Spleen (tissue), 11 donors: ENCODE measurements around the gene C9orf78. TPM values are rescaled to one million over a fixed set of nuclear protein-coding genes. Genes with fewer than 3 reads are reported as not detected.

Experiments used
- DNase-seq: peaks from one replicate; pipeline ENCODE4 v3.0.0-alpha.2; 2020
- H3K27ac ChIP-seq, 8 donors: fragments of 200-600 bp; sonication (generic) in 7 of 8; 1 replicate in 4 of 8; 2 replicates in 4 of 8; pipeline versions ENCODE4 v1.5.0 to v1.8.0; 2016 to 2021; ENCODE audit warnings: inconsistent platforms in 4 of 8, mild to moderate bottlenecking in 4 of 8, moderate library complexity in 1 of 8
- H3K27me3 ChIP-seq, 7 donors: fragments of 200-600 bp; sonication (generic) in 6 of 7; replicated peaks in 1 of 7; 1 replicate in 4 of 7; 2 replicates in 3 of 7; pipeline versions ENCODE4 v1.5.0 to v1.8.0; 2016 to 2021; ENCODE audit warnings: inconsistent platforms in 3 of 7, mild to moderate bottlenecking in 1 of 7
- H3K36me3 ChIP-seq, 6 donors: fragments of 200-600 bp; sonication (generic) in 5 of 6; 1 replicate in 4 of 6; 2 replicates in 2 of 6; pipeline versions ENCODE4 v1.5.0 to v1.8.0; 2016 to 2021; ENCODE audit warnings: inconsistent platforms in 2 of 6
- H3K4me1 ChIP-seq, 6 donors: fragments of 200-600 bp; sonication (generic) in 5 of 6; 1 replicate in 3 of 6; 2 replicates in 3 of 6; pipeline versions ENCODE4 v1.5.0 to v1.8.0; 2016 to 2021; ENCODE audit warnings: inconsistent platforms in 3 of 6
- H3K4me3 ChIP-seq, 8 donors: fragments of 200-600 bp; sonication (generic) in 7 of 8; 1 replicate in 4 of 8; 2 replicates in 4 of 8; pipeline versions ENCODE4 v1.5.0 to v1.8.0; 2016 to 2021; ENCODE audit warnings: inconsistent platforms in 4 of 8, mild to moderate bottlenecking in 4 of 8, moderate library complexity in 2 of 8
- H3K9me3 ChIP-seq, 8 donors: fragments of 200-600 bp; sonication (generic) in 7 of 8; 1 replicate in 4 of 8; 2 replicates in 4 of 8; pipeline versions ENCODE4 v1.5.0 to v1.8.0; 2016 to 2021; ENCODE audit warnings: inconsistent platforms in 4 of 8
- POLR2A ChIP-seq, 3 donors: fragments of 450-650 bp; IDR thresholded peaks; one replicate each; pipeline ENCODE4 v1.5.1; 2017; ENCODE audit warnings: antibody characterized with exemption in 3 of 3, mild to moderate bottlenecking in 1 of 3
- POLR2AphosphoS5 ChIP-seq, 3 donors: sonication (generic); formaldehyde crosslinking; IDR thresholded peaks; one replicate each; pipeline ENCODE4 v1.5.1; 2017; ENCODE audit warnings: antibody characterized with exemption in 3 of 3
- WGBS, 5 donors: extraction: QIAGEN DNeasy Blood & Tissue Kit in 3 of 5; methylation state at CpG; one replicate each; pipeline versions ENCODE4 v1.1.5 to v1.1.7; 2013 to 2018; 5-methylcytosine and 5-hydroxymethylcytosine counted together
- intact Hi-C: fragments of 100-400 bp; cut with DNase I; formaldehyde crosslinking; loops from one replicate; pipeline ENCODE4 v1.15.0; 2023; ENCODE audit warnings: low total_unique reads
- microRNA-seq, 3 donors: library from miRNA; unstranded; fragments of <30 nt; microRNA quantifications; one replicate each; pipeline versions ENCODE4 to v1.1.0, GENCODE V29; 2019 to 2020
- polyA plus RNA-seq, 3 donors: library from polyadenylated mRNA; stranded (reverse); fragments of 200-250 nt; gene quantifications; one replicate each; pipeline ENCODE4 v1.2.1, GENCODE V29; 2013
- small RNA-seq, 4 donors: library from RNA; depleted of rRNA; stranded (forward); fragments of <200 nt; gene quantifications; one replicate each; pipeline ENCODE3, GENCODE V24; 2016
- total RNA-seq, 7 donors: library from RNA; depleted of rRNA in 3 of 7; stranded (reverse); fragments of >200 nt in 3 of 7; fragmentation: NEBNext Ultra II Directional in 4 of 7; extraction: Animal tissue kit (Norgen Biotek cat#: 25700) in 4 of 7; gene quantifications; one replicate each; pipeline versions ENCODE4 v1.1.0 to v1.2.1, GENCODE V29; 2016 to 2021
- TF ChIP-seq, protein P1 (sequence below), 11 experiments: fragments of 200-600 bp in 7 of 11; fragments of 450-650 bp in 4 of 11; sonication (generic) in 4 of 11; IDR thresholded peaks in 8 of 11; conservative IDR thresholded peaks in 3 of 11; 1 replicate in 7 of 11; 2 replicates in 4 of 11; pipeline versions ENCODE4 v1.4.0 to v1.8.0; 2016 to 2021; ENCODE audit warnings: antibody characterized with exemption in 11 of 11, inconsistent platforms in 4 of 11, mild to moderate bottlenecking in 1 of 11
- donor health status: healthy with polysubstance abuse.
- donor health status: DM: no; HTN: no; CAD: no; lungs with moderate emphysema.
- donor health status: DM: no; HTN: no; CAD: no.
- donor health status: Bipolar disorder and iron deficiency.
- donor health status: healthy.
- donor health status: DM: no; HTN: no; CAD: no.
- donor health status: DM: yes; HTN: yes; CAD: no.

The C9orf78 gene
- total and polyA plus RNA-seq, 10 donors = 35.6 to 105 (median 48.7) TPM

- WGBS, 5 donors = 93 to 95% (median 95%) methylated on average over 6 to 7 of the region's 7 CpGs
- intact Hi-C loops = loop anchor here (5.0 to 10.0 kb wide), 2 partner anchors 135 to 647 kb away; partner anchors contain the start of gene ASB6
- no peak overlapping the region for H3K4me3 ChIP-seq
- H3K4me1 ChIP-seq = peaks cover 11 to 49% (median 30%) of the 10 kb centered on the region in 6 donors
- no peak overlapping the region for H3K27ac ChIP-seq
- peaks cover 0 to 13% (median 0%) of the 10 kb centered on the region in 7 donors for H3K27me3 ChIP-seq
- no peak for TF ChIP-seq POLR2AphosphoS5 (IDR thresholded peaks at IDR 0.05)
- TF ChIP-seq, protein P1, sequence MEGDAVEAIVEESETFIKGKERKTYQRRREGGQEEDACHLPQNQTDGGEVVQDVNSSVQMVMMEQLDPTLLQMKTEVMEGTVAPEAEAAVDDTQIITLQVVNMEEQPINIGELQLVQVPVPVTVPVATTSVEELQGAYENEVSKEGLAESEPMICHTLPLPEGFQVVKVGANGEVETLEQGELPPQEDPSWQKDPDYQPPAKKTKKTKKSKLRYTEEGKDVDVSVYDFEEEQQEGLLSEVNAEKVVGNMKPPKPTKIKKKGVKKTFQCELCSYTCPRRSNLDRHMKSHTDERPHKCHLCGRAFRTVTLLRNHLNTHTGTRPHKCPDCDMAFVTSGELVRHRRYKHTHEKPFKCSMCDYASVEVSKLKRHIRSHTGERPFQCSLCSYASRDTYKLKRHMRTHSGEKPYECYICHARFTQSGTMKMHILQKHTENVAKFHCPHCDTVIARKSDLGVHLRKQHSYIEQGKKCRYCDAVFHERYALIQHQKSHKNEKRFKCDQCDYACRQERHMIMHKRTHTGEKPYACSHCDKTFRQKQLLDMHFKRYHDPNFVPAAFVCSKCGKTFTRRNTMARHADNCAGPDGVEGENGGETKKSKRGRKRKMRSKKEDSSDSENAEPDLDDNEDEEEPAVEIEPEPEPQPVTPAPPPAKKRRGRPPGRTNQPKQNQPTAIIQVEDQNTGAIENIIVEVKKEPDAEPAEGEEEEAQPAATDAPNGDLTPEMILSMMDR (IDR thresholded peaks at IDR 0.05 in 8 of 11, conservative IDR thresholded peaks at IDR 0.05 in 3 of 11) = no peak
- TF ChIP-seq POLR2A (IDR thresholded peaks at IDR 0.05) = no peak
- H3K36me3 ChIP-seq = no peaks in the 10 kb centered on the region
- no peaks in the 10 kb centered on the region for H3K9me3 ChIP-seq
- DNase-seq = no peak
Observed at GRCh38 chr9:129779560-129780190, 55.4 kb downstream of the C9orf78 start.

DNA sequence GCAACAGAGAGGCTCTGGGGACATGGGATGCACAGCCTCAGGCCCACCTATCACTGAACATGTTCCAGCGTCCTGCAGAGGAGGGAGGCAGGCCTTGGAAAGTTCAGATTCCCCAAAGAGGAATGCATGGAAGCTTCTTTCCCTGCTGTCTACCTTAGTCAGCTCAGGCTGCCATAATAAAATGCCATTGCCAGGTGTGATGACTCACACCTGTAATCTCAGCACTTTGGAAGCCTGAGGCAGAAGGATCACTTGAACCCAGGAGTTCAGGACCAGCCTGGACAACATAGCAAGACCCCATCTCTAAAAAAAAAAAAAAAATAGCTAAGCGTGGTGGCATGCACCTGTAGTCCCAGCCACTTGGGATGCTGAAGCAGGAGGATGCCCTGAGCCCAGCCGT is 56.6 kb downstream of the C9orf78 start:
- DNase-seq = no peak
- Histone ChIP-seq H3K9me3 (no peaks in the 10 kb centered on the region), H3K27ac (no peak overlapping the region), H3K36me3 (no peaks in the 10 kb centered on the region), H3K27me3 (peaks cover 0 to 14% (median 0%) of the 10 kb centered on the region in 7 donors), H3K4me3 (no peak overlapping the region), H3K4me1 (peaks cover 11 to 55% (median 29%) of the 10 kb centered on the region in 6 donors)
- TF ChIP-seq POLR2A (IDR thresholded peaks at IDR 0.05) (no peak), POLR2AphosphoS5 (IDR thresholded peaks at IDR 0.05) (no peak)
- TF ChIP-seq, protein P1 (IDR thresholded peaks at IDR 0.05 in 8 of 11, conservative IDR thresholded peaks at IDR 0.05 in 3 of 11) = no peak
- WGBS, 5 donors = 60 to 91% (median 83%) methylated on average over 3 of the region's 3 CpGs
- intact Hi-C loops = no loop called here

DNA sequence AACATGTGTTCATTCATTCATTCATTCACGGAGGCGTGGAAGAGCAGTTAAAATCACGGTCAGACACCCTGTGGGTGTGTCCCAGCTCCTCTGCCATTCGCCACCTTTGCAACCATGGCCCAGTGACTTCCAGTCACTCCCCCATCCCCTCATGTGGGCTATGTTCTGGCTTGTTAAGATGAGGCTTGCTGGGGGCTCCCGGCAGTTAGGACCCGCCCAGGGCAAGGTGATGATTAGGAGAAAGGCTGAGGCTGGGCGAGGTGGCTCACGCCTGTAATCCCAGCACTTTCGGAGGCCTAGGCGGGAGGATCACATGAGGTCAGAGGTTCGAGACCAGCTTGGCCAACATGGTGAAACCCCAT is 57.3 kb downstream of the C9orf78 start:
- Histone ChIP-seq H3K36me3 (no peaks in the 10 kb centered on the region), H3K27ac (peak overlapping the region in 7 of 8 donors; percentile 58 to 80 (median 69)), H3K9me3 (no peaks in the 10 kb centered on the region), H3K27me3 (peaks cover 0 to 14% (median 0%) of the 10 kb centered on the region in 7 donors), H3K4me1 (peaks cover 11 to 59% (median 31%) of the 10 kb centered on the region in 6 donors), H3K4me3 (peak overlapping the region in 1 of 8 donors; percentile 31)
- intact Hi-C loops = no loop called here
- no peak for DNase-seq
- 45 to 54% (median 51%) methylated on average over 11 of the region's 11 CpGs for WGBS, 5 donors
- TF ChIP-seq, protein P1 (IDR thresholded peaks at IDR 0.05 in 8 of 11, conservative IDR thresholded peaks at IDR 0.05 in 3 of 11) = no peak

Small RNAs within 50 kb of the gene (microRNA-seq; reads per million reads assigned to microRNA genes)
- 0 to 1.1 (median 0) reads per million in 3 donors for gene MIR6855

Small RNAs within 50 kb of the gene (small RNA-seq; reads per million reads assigned to genes)
- 0 to 0.08 (median 0.03) reads per million in 4 donors for gene MIR6855

Other genes starting within 250 kb of the C9orf78 start
- gene C9orf50, start 214.2 kb downstream of the C9orf78 start, total RNA-seq = under 1 TPM in 1 of 7 donors, not detected in 6; 0.22 TPM
- gene C9orf50, start 214.2 kb downstream of the C9orf78 start, polyA plus RNA-seq = under 1 TPM; 0.12 to 0.46 (median 0.16) TPM
- 10 to 100 TPM; 22.8 to 49.3 (median 35.8) TPM for gene NTMT1, start 209.1 kb downstream of the C9orf78 start, total RNA-seq
- 10 to 100 TPM; 24.8 to 50.5 (median 39.1) TPM for gene NTMT1, start 209.1 kb downstream of the C9orf78 start, polyA plus RNA-seq
- gene ASB6, start 193.1 kb downstream of the C9orf78 start, total RNA-seq = 10 to 100 TPM; 17.2 to 30.8 (median 22.3) TPM
- 10 to 100 TPM; 11.5 to 23.2 (median 17.8) TPM for gene ASB6, start 193.1 kb downstream of the C9orf78 start, polyA plus RNA-seq
- under 1 TPM in 2 of 7 donors, not detected in 5; 0.47 to 0.54 TPM for gene PRRX2, start 169.6 kb downstream of the C9orf78 start, total RNA-seq
- gene PRRX2, start 169.6 kb downstream of the C9orf78 start, polyA plus RNA-seq = 1 to 10 TPM in 1 of 3 donors, under 1 TPM in 2; 0.32 to 1.5 (median 0.83) TPM
- 1 to 10 TPM; 1.4 to 7.2 (median 2.2) TPM for gene PTGES, start 82.2 kb downstream of the C9orf78 start, total RNA-seq
- 1 to 10 TPM; 4.7 to 6.1 (median 4.8) TPM for gene PTGES, start 82.2 kb downstream of the C9orf78 start, polyA plus RNA-seq
- gene TOR1B, start 32.1 kb downstream of the C9orf78 start, total RNA-seq = 10 to 100 TPM; 16.1 to 38.0 (median 18.9) TPM
- gene TOR1B, start 32.1 kb downstream of the C9orf78 start, polyA plus RNA-seq = 1 to 10 TPM; 5.3 to 8.3 (median 6.3) TPM
- 10 to 100 TPM; 27.7 to 49.5 (median 32.5) TPM for gene TOR1A, start 11.1 kb downstream of the C9orf78 start, total RNA-seq
- 10 to 100 TPM; 13.3 to 20.0 (median 16.5) TPM for gene TOR1A, start 11.1 kb downstream of the C9orf78 start, polyA plus RNA-seq
- gene USP20, start 183 bp upstream of the C9orf78 start, total RNA-seq = 10 to 100 TPM; 29.7 to 55.3 (median 39.4) TPM
- 10 to 100 TPM; 38.1 to 83.7 (median 67.6) TPM for gene USP20, start 183 bp upstream of the C9orf78 start, polyA plus RNA-seq
- gene FNBP1, start 207.9 kb upstream of the C9orf78 start, total RNA-seq = 100 to 1,000 TPM; 132 to 156 (median 148) TPM
- gene FNBP1, start 207.9 kb upstream of the C9orf78 start, polyA plus RNA-seq = 10 to 100 TPM; 40.6 to 55.6 (median 54.9) TPM
- gene GPR107, start 218.6 kb upstream of the C9orf78 start, total RNA-seq = 10 to 100 TPM; 25.2 to 42.8 (median 30.5) TPM
- 1 to 10 TPM; 3.9 to 7.4 (median 4.3) TPM for gene GPR107, start 218.6 kb upstream of the C9orf78 start, polyA plus RNA-seq